ENCODE measurements around the gene C1QL1. TPM values are rescaled to one million over a fixed set of nuclear protein-coding genes. Genes with fewer than 3 reads are reported as not detected.

The C1QL1 gene
- total RNA-seq, 1 donor from 2014 or later, result 1.6 TPM

- Mint-ChIP-seq H3K27ac (ENCODE audit: unreplicated experiment) (peak overlapping the region; percentile 56), H3K27me3 (ENCODE audit: low read depth) (no peaks in the 10 kb centered on the region), H3K4me3 (ENCODE audit: unreplicated experiment) (no peak overlapping the region)
Observed at GRCh38 chr17:44940768-44941167, 27.3 kb downstream of the C1QL1 start.

DNA sequence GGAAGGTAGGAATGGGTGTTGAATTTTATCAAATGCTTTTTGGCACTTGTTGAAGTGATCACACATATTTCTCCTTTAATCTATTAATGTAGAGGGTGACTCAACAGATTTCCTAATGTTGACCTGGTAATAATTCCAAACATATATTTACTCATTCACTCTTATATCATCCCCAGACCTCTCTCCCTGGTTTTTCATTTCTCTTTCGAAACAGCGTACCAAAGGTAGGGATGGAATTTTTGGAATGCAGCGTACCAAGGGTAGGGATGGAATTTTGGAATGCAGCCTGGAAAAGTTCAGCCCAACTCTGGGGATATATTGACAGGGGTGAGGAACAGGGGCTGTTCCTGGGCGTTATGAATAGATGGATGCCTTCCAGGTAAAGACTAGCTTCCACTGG, 27.8 kb downstream of the C1QL1 start:
- DNase-seq (ENCODE audit: low spot score), result no peak
- Mint-ChIP-seq H3K27me3 (ENCODE audit: low read depth) (no peaks in the 10 kb centered on the region), H3K4me3 (ENCODE audit: unreplicated experiment) (no peak overlapping the region), H3K36me3 (ENCODE audit: low read depth) (no peaks in the 10 kb centered on the region), H3K27ac (ENCODE audit: unreplicated experiment) (peak overlapping the region; percentile 56), H3K4me1 (ENCODE audit: low read depth) (peaks cover 24% of the 10 kb centered on the region), H3K9me3 (ENCODE audit: low read depth) (peaks cover 4% of the 10 kb centered on the region)
- TF ChIP-seq CTCF (IDR thresholded peaks at IDR 0.05), result no peak

More at GRCh38 chr17:44940768-44941167, 27.3 kb downstream of the C1QL1 start:
- DNase-seq (ENCODE audit: low spot score), result no peak
- Mint-ChIP-seq H3K9me3 (ENCODE audit: low read depth) (peaks cover 4% of the 10 kb centered on the region), H3K36me3 (ENCODE audit: low read depth) (no peaks in the 10 kb centered on the region), H3K4me1 (ENCODE audit: low read depth) (peaks cover 24% of the 10 kb centered on the region)
- TF ChIP-seq CTCF (IDR thresholded peaks at IDR 0.05), result no peak

- H3K27ac Mint-ChIP-seq (ENCODE audit: unreplicated experiment), result no peak overlapping the region
- H3K4me1 Mint-ChIP-seq (ENCODE audit: low read depth), result peaks cover 4% of the 10 kb centered on the region
- no peak overlapping the region for H3K4me3 Mint-ChIP-seq (ENCODE audit: unreplicated experiment)
- peaks cover 4% of the 10 kb centered on the region for H3K9me3 Mint-ChIP-seq (ENCODE audit: low read depth)
- no peak for TF ChIP-seq CTCF (IDR thresholded peaks at IDR 0.05)
- DNase-seq (ENCODE audit: low spot score), result peak; percentile 88
- H3K36me3 Mint-ChIP-seq (ENCODE audit: low read depth), result no peaks in the 10 kb centered on the region
- no peaks in the 10 kb centered on the region for H3K27me3 Mint-ChIP-seq (ENCODE audit: low read depth)
Observed at GRCh38 chr17:44935116-44935515, 33.0 kb downstream of the C1QL1 start.

DNA sequence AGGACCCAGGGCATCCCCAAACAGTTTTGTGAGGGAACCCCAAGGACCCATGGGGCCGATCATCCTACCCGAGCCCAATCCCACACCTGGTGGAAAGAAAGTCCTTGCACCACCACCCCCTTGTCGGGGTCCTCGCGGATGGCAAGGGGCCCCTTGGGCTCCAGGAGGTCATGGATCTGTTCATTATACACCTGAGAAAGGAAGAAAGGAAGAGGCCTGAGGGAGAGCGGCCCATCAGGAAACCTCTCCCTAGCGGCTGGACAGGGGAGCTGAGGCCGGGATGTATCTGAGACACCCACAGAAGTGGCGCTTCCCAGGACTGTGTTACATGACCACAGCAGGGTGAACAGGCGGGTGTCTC, 33.4 kb downstream of the C1QL1 start:
- TF ChIP-seq CTCF (IDR thresholded peaks at IDR 0.05), result no peak
- no peak overlapping the region for H3K27ac Mint-ChIP-seq (ENCODE audit: unreplicated experiment)
- H3K27me3 Mint-ChIP-seq (ENCODE audit: low read depth), result no peaks in the 10 kb centered on the region
- H3K36me3 Mint-ChIP-seq (ENCODE audit: low read depth), result no peaks in the 10 kb centered on the region
- H3K4me3 Mint-ChIP-seq (ENCODE audit: unreplicated experiment), result no peak overlapping the region
- H3K9me3 Mint-ChIP-seq (ENCODE audit: low read depth), result peaks cover 4% of the 10 kb centered on the region
- peak; percentile 42 for DNase-seq (ENCODE audit: low spot score)
- H3K4me1 Mint-ChIP-seq (ENCODE audit: low read depth), result peaks cover under 1% of the 10 kb centered on the region

DNA sequence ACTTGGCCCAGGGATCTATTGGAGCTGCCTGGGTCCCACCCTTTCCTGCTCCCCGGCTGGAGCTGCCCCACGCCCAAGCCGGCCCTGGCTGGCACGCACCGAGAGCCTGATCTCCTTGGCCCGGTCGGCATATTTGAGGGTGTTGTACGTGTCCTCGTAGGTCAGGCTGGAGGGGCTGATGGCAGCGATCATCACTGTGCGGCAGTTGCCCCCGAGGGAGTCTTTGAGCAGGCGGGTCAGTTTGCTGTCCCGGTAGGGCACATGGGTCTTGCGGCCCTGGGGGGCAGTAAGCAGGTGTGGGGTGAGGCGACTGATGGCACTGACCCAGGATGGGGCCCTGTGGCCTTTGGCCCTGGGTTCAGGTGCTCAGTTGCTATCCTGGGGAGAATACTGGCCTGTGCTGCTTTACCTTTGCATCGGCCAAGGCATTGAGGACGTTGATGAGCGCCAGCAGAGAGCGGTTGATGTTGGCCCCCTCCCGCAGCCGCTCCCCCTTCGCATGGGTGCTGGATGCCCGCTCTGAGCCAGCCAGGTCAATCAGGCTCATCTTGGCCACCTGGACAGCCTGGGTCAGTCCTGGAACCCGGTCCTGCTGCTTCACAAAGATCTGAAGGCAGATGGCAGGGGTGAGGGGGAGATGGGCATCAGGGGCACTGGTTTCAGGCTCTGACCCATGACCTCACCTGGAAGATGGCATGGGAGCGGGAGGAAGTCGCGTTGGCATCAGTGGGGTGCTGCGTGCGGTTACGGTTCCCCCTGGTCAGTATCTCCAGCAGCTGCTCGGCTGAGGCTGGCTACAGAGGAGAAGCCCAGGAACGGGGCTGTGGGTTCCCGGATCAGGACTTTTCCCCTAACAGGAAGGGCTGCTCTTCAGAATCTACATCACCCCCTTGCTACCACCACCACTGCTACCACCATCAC, 34.0 kb downstream of the C1QL1 start:
- no peak for TF ChIP-seq CTCF (IDR thresholded peaks at IDR 0.05)
- Mint-ChIP-seq H3K36me3 (ENCODE audit: low read depth) (no peaks in the 10 kb centered on the region), H3K4me1 (ENCODE audit: low read depth) (no peaks in the 10 kb centered on the region), H3K27ac (ENCODE audit: unreplicated experiment) (no peak overlapping the region), H3K4me3 (ENCODE audit: unreplicated experiment) (no peak overlapping the region), H3K27me3 (ENCODE audit: low read depth) (no peaks in the 10 kb centered on the region), H3K9me3 (ENCODE audit: low read depth) (peaks cover 4% of the 10 kb centered on the region)
- DNase-seq (ENCODE audit: low spot score), result peak; percentile 84
